NCI-H526 (cell line): Measurements from ENCODE around the gene PTPRM.
"Not testable (repeated sequence)": the region's sequence is repeated elsewhere in the genome, so short reads cannot be mapped to it uniquely, and the experiment has no call there.

ENCODE experiments used
- DNase-seq, 2 experiments: peaks; one replicate each; lab custom pipeline; 2025; lab: John Stamatoyannopoulos, UW

Gene PTPRM

DNA sequence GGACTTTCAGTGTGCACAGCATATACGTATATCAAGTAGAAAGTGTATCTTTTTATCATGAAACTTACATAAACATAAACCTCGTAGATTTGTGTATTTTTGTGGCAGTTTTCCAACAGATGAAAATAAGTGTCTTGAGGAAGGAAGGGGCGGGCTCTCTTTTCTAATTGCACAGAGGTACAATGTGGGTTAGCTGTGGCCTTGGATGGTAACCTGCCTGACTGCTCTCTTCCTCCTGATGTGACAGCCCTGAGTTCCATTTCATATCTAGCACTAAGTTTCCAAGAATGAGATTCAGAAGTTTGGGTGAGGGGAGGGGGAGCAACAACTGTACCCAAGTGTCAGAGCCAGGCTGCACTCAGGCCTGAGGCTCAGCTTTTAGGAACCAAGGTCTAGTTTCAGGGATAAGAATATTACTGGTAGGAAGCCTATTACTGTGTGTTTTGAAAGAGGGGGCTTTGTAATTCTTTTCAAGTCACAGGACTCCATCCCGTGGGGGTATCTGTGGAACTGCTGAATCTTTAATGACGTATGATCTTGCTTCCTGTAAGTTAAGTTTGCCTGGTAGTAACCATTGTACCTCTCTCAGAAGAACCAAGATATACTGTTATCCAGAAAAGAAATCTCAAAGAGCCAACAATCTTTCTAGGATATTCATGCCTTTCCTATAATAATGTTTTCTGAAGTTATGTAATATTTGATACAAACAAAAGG, 483.7 kb downstream of the PTPRM start:
- DNase-seq, result no peak

DNA sequence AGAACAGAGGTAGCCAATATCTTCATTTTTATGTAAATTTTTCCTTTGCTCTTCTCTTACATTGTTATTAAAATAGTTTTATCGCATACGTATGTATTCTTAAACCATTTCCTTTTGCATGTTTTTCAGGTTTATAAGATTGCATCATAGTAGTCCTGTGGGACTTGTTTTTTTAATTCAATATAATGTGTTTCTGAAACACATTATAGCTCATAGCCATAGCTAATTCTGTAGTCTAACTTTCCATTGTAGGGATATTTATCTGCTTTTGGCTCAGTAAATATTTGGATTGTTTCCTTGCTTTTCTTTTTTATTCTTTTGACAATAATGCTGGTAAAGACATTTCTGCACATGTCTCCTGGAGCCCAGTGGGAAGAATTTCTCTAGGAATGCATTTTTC, 484.3 kb downstream of the PTPRM start:
- DNase-seq, result no peak

DNA sequence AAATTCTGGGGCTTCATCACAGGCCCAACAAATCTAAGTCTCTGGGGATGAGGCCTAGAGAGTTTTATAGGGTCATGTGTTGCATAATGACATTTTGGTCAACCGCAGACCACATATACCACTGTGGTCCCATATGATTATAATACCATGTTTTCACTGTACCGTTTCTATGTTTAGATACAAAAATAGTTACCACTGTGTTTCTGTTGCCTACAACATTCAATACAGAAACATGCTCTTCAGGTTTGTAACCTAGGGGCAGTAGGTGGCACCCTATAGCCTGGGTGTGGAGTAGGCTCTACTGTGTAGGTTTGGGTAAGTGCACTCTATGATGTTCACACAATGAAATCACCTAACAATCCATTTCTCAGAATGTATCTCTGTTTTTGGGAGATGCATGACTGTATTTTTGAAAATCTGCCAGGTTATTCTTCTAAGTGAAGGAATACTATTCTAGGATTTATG, 485.2 kb downstream of the PTPRM start:
- DNase-seq, result no peak

DNA sequence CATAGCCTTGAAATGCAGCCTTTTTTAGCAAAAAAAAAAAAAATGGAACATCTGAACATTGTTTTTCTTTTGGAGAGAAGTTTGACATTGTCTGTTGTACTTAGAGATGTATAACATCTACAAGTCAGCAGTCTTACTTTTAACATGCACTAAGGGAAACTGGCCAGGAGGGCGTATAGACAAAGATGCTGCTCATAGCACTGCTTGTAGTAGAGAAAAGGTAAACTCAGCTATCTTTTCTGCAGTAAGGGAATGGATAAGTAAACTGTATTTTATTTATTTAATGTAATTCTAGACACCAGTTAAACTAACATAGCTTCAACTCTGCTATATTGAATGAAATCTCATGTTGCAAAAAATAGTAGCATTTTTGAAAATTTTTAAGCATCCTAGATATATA, 489.6 kb downstream of the PTPRM start:
- DNase-seq, result no peak

DNA sequence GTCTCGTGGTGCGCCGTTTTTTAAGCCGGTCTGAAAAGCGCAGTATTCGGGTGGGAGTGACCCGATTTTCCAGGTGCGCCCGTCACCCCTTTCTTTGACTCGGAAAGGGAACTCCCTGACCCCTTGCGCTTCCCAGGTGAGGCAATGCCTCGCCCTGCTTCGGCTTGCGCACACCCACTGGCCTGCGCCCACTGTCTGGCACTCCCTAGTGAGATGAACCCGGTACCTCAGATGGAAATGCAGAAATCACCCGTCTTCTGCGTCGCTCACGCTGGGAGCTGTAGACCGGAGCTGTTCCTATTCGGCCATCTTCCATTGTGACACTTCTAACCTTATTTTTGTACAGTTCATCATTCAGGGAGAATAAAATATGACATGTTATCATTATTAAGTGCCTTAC, 496.0 kb downstream of the PTPRM start:
- not testable (repeated sequence) for DNase-seq

DNA sequence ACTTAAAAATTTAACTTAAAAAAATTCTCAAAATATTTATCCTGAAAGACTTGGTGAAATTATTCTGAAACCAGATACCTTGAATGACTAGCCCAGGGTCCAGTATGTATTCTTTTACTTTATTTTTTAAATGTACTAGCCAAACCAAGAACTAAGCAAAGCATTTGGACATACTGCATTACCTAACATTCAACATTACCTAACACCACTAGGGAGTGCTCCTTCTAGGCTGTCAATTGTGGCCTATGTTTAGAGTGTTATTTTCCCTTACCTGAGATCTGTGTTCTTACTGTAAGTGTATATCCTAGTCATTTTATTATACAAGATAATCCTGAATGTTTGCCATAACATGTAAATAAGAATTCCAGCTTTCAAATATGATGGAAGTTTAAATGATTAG, 496.6 kb downstream of the PTPRM start:
- DNase-seq, result no peak

DNA sequence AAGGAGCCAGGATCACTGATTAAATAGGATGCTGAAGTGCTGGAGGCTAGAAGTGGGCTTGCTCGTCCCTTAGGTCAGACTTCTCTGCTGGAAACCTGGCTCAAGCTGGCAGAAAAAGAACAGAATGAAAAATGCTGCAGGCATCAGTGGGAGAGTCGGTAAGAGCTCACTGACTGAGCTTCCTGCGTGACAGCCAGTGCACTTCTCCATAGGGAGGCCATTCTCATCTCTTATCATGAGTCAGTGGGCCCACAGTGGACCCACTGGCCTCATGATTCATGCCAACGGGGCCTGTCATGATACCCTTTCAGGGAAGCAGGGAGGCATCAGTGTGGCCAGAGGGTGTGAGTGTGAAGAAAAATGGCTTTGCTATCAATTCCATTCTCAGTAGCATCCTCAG, 498.2 kb downstream of the PTPRM start:
- DNase-seq, result no peak

DNA sequence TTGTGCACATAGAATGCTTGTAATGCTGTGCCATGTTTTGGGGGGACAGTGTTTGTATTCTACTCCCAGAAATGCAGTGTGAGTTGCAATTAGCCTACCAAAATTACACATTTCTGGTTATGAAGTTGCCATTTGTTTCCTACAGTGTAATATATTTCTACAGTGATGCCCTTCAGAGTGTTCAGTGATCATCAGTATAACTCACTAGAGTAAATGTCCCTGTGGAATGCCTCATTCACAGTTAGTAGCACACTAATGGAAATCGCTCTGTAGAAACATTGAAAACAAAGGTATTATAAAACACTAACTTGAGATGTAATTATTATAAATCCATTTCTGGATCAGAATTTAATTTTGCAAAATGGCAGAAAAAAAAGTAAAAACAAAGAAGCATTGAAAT, 498.7 kb downstream of the PTPRM start:
- no peak for DNase-seq

DNA sequence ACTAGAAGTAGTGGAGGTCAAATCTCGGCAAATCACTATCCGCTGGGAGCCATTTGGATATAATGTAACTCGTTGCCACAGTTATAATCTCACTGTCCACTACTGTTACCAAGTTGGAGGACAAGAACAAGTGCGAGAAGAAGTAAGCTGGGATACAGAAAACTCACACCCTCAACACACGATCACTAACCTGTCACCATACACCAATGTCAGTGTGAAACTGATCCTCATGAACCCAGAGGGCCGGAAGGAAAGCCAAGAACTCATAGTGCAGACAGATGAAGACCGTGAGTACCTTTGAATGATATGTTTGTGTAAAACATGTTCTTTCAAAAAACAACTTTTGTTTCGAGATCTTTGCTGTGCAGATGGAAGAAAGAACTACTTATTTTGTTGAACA, 502.6 kb downstream of the PTPRM start:
- DNase-seq, result no peak

DNA sequence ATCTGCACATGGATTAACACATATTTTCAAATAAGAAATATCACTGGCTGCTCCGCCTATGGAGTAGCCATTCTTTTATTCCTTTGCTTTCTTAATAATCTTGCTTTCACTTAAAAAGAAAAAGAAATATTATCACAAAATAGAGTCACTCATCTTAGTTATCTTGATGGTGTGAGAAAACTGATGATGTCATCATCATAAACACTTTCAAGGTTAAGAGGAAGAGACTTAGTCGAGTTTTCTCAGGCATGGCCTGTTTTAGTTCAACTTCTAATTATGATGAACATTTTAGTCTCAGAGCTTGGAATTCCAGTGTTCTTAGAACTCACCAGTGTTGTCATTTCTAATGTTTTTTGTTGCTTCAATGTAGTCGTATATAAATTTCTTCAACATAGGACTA, 506.1 kb downstream of the PTPRM start:
- DNase-seq, result no peak

DNA sequence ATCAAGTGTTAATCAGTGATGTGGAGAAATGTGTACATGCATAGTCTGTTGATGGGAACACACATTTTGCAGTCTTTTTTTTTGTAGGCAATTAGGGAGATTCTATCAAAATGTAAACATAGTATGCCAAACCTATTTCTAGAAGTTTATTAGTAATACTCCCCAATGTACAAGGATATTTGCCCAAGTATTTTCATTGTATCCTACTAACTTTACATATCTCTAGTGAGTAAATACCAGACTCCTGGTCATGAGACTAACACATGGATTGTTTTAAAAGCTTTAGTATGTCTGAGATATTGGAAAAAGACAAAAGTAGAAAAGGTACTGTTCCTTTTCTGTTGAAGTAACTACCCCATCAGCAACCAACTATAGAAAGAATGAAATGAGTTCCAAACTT, 513.0 kb downstream of the PTPRM start:
- no peak for DNase-seq

DNA sequence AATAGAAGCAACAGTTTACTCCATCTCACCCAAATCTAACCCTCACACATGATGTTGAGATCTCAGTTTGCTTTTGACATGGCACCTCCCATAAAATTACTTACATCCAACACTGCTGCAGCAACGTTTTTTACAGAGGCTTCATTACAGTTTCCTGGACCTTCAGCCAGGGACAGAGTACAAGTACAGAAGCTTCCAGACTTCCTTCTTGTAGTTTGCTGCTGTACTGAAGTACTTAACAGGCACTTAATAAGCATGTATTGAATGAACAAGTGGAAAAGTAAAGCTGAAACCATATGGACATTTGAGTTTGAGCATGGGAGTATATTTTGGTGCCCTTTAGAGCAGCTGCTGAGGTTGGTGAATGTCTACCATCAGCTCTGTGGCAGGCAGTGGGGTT, 514.2 kb downstream of the PTPRM start:
- no peak for DNase-seq

DNA sequence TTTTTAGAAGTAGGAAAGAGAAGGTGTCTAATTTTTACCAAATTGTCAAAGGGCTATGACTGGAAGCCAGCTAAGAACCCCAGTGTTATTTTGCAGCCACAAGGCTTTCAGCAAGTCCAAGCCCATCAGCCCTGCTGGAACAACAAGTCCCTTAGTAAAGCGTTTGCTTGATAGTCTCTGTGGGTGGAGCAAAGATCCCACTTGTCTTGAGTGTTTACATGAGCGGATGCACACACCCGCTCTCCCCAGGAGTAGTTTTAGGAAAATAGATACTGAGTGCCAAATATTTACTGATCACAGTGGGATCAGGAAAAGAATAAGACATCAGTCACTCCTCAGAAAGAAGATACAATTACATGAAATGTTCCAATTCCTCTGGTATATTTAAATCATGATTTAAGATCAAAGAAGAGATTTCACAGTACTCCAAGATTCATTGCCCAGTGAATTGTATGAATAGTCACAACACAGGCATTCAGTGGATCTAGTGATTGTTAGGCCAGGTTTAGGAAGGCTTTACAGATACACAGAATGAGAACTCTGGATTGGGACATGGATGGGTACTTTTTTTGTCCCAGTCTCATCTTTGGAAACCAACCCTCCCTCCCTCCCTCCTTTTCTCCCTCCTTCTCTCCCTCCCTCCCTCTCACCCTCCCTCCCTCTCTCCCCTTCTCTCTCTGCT, 514.9 kb downstream of the PTPRM start:
- no peak for DNase-seq

DNA sequence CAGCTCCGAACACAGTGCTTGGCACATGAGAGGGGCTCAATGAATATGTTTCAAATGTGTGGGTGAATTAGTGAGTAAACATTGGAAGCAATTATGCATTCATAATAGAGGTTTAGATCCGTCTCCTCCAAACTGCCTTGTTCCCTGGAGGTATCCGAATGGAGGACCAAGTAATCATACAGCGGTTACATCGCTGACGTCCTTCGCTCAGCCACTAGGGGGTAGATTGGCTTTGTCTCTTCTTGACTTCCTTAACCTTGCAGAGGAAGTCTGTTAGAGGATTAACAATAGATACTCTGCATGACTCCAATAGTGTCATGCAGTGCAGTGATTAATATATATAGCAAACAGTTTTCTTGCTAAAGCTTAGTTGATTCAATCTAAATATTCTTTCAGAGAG, 517.0 kb downstream of the PTPRM start:
- peak; percentile 2 to 40 for DNase-seq

DNA sequence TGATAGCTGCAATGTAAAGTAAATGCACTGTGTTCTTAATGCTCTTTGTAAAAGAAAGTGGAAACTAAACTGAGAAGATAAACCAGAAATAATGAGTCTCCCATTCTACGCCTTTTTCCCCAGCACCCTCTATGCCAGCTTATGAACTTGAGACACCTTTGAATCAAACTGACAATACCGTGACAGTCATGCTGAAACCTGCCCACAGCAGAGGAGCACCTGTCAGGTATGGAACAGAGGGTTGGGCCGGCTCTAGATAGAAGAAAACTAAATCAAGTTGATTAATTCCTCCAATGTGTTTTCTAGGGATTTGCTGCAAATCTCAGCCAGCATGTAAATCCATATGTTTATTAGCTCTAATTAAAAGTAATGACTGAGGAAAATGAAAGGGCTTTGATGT, 521.5 kb downstream of the PTPRM start:
- DNase-seq, result peak in 1 of 2 experiments; percentile 2

DNA sequence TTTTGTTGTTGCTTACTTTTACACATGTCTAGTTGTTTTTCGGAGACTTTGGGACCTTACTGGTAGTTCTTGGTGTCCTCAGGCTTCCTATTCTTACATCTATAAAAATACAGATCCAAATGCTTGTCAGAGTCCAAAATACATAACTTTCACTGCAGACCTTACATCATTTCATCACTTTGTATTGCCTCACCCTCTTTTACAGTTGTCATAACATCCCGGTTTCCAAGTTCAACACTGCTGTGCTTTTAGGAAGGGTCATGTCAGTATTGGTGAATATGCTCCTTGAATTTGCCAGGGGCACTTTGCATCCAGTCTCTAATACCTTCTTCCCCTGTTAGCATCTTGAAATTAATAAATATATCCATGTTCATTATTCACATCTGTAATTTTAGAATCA, 523.9 kb downstream of the PTPRM start:
- no peak for DNase-seq

DNA sequence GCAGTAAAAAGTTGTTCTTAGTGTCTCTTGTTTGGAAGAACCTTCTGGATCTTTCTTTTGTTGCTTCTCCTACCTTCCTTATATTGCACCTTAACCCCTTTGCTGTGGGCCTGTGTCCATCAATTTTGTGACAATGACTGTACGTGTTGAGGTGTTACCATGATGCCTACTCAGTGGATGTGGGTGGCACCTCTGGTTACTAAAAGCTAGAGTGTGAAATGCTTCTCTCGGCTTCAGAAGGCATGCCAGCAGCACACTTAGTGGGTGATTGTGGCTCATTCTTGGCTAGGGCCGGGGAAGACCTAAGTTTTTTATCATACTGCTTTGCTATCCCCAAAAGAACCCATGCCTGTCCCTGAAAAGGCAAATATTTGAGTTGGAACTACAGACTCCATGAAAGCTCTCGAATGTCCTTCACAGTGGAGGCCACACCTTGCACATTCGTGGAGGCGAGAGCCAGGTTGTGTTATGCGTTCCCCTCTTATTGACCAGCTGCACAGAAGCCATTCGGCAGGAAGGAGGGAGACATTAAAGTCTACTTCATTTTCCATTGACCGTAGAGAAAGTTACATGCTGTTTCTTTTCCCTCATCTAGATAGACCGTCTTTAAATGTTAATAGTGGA, 528.9 kb downstream of the PTPRM start:
- DNase-seq, result no peak

DNA sequence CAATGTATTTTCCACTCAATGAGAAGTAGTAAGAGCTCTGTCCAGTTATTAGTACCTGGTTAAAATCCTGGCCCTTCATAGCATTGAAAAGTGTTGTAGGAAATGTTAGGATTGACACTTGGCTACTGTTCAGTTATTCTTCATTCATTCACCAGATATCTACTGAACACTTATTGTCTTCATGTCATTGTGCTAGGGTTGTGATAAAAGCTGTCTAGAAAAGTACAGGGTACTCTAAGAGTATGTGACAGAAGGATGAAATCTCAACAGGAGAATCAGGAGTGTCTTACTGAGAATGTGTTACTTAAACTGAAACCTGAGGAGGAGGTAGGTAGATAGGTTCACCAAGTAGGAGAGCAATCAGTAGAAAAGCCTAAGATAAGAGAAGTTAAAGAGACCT, 530.3 kb downstream of the PTPRM start:
- DNase-seq, result no peak

DNA sequence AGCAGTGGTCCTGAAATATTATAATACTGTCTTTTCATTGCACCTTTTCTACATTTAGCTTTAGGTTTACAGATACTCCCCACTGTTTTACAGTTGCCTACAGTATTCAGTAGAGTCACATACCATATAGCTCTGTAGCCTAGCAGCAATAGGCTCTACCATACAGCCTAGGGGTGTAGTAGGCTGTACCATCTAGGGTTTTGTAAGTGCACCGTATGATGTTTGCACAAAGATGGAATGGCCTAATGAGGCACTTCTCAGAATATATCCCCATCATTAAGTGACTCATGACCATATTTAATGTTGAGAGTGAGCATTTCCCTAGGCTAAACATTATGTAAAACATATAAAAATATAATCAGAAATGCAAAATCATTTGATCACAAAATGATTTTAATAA, 530.8 kb downstream of the PTPRM start:
- DNase-seq, result no peak

DNA sequence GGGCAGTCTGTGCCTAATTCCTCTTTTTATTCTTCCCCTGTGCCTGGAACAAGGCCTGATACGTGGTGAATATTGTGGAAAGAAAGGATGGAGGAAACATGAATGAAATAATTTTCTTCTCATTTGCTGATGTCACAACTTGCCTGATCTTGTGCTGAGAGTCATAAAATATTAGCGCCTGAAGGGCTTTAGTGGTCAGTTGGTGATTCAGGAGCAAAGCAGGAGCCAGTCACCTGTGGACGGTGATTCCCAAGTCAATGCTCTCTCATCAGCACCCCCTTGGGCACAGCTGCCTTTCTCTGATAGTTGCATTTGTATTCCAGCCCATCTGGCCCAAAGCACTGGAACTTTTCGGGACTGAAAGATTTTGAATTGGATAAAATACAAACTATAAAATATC, 539.5 kb downstream of the PTPRM start:
- DNase-seq, result no peak

DNA sequence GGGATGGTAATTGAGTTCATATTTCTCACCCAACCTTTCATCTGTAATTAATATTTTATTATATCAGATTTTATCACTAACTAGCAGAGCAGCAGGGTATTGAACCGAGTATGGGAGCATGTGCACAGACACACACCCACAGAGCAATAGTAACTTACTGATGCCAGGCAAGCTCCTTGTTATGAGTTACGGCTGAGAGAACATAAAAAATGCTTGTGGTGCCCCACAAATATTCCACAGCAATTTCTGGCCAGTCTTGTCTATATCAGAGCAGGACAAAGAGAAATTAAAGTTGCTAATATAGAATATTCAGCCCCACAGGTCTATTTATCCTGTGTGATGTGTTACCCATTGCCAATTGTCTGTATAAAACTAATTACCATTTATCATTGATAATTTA, 540.3 kb downstream of the PTPRM start:
- DNase-seq, result no peak

DNA sequence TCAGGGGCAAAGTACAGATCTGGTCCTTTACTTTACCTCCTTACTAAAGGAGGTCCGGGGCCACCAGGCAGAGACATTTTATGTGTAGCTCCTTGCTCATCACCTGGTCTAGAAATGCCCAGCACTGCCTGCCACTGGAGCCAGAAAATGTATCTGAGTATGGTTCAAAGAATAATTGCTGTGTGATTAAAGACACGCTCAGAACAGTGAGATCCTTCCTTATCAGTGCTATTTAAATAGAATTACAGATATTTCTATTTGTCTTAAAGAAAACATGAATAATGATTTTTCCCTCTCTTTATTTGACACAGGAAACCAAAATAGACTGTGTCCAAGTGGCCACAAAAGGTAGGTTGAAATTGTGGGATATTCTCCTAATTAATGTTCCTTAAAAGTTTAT, 547.4 kb downstream of the PTPRM start:
- DNase-seq, result no peak

DNA sequence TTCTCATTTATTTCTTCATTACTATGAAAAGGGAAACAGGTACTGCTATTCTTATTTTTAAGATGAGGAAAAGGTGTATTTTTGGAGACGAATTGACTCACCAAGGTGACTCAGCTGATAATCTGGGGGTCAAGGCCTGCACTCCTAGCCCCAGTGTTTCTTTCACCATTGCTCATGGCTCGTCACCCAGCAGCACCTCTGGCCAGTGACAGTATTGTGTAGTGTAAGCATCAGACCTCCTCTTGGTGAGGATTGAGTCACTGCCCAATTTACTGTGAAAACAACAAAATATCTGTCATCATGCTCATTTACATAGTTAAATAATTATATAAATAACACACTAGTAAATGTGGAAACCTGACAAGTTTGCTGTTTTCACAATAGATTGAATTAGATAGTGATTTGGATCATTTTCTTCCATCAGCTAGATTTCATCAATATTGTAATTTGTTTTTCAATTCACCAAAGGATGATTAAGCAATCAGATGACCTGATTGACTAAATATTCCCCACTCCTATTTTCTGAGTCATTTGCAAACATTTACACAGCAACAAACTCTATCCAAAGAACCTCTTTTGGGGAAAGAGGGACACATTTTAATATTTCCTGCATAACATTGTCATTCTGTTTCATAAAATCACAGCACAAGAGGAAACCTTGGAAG, 549.4 kb downstream of the PTPRM start:
- no peak for DNase-seq
